HepG2 (cell line): ENCODE data around the gene FAM50A. TPM values are rescaled to one million over a fixed set of nuclear protein-coding genes. Genes with fewer than 3 reads are reported as not detected.

Experiments used
- BHLHE40 ChIP-seq: IDR thresholded peaks from 2 replicates; pipeline ENCODE4 v1.6.1; 2011; ENCODE audit warnings: low read length, improper control_type of control experiment
- DR1 ChIP-seq: sonication (generic); formaldehyde crosslinking; IDR thresholded peaks from 2 replicates; pipeline ENCODE4 v1.8.0; 2021; ENCODE audit warnings: mild to moderate bottlenecking, missing genetic modification reagents, inconsistent platforms
- HES4 ChIP-seq: sonication (generic); formaldehyde crosslinking; IDR thresholded peaks from 2 replicates; pipeline ENCODE4 v1.9.0; 2021; ENCODE audit warnings: mild to moderate bottlenecking, missing genetic modification reagents, borderline replicate concordance
- HINFP ChIP-seq: sonication (generic); formaldehyde crosslinking; IDR thresholded peaks from 2 replicates; pipeline ENCODE4 v1.4.0; 2020; ENCODE audit warnings: low read depth, mild to moderate bottlenecking, missing genetic modification reagents
- KDM3A ChIP-seq: IDR thresholded peaks from 2 replicates; pipeline ENCODE4 v1.6.1; 2018; ENCODE audit warnings: low read depth, missing compliant biosample characterization
- MAFF ChIP-seq: IDR thresholded peaks from 2 replicates; pipeline ENCODE4 v1.6.1; 2011; ENCODE audit warnings: low read depth, low read length, improper control_type of control experiment
- MED1 ChIP-seq: sonication (generic); formaldehyde crosslinking; IDR thresholded peaks from 2 replicates; pipeline ENCODE4 v1.4.0; 2020; ENCODE audit warnings: missing genetic modification reagents
- PRPF4 ChIP-seq: fragments of 200-400 bp; formaldehyde crosslinking; IDR thresholded peaks from 2 replicates; pipeline ENCODE4 v1.6.1; 2016; ENCODE audit warnings: low read length, low read depth; ENCODE audit not compliant: poor library complexity, severe bottlenecking
- SAP130 ChIP-seq: IDR thresholded peaks from 2 replicates; pipeline ENCODE4 v1.6.1; 2016; ENCODE audit warnings: low read depth
- SMAD1 ChIP-seq: sonication (generic); formaldehyde crosslinking; IDR thresholded peaks from 2 replicates; pipeline ENCODE4 v1.4.0; 2020; ENCODE audit warnings: missing genetic modification reagents, low read depth, mild to moderate bottlenecking, borderline replicate concordance
- SRF ChIP-seq: IDR thresholded peaks from 2 replicates; pipeline ENCODE4 v1.6.1; 2011; ENCODE audit warnings: mild to moderate bottlenecking, low read depth, low read length, moderate library complexity
- TCF12 ChIP-seq, 2 experiments: fragments of 450-650 bp in 1 of 2; sonication (generic) in 1 of 2; formaldehyde crosslinking in 1 of 2; IDR thresholded peaks; 2 replicates each; pipeline versions ENCODE4 v1.6.1 to v1.8.0; 2017 to 2022; ENCODE audit warnings: antibody characterized with exemption in 1 of 2, mild to moderate bottlenecking in 1 of 2, missing genetic modification reagents in 1 of 2, moderate library complexity in 1 of 2
- ZNF12 ChIP-seq: sonication (generic); formaldehyde crosslinking; IDR thresholded peaks from 2 replicates; pipeline ENCODE4 v1.5.0; 2020; ENCODE audit warnings: missing genetic modification reagents
- ZNF552 ChIP-seq: sonication (generic); formaldehyde crosslinking; IDR thresholded peaks from 2 replicates; pipeline ENCODE4 v1.9.0; 2022; ENCODE audit warnings: missing genetic modification reagents, mild to moderate bottlenecking, borderline replicate concordance
- polyA plus RNA-seq, 8 experiments: library from polyadenylated mRNA; depleted of rRNA in 3 of 8; stranded (reverse) in 7 of 8; unstranded in 1 of 8; fragments of >200 nt; fragmentation: Illumina TruSeq in 4 of 8; extraction: Trizol in 4 of 8; gene quantifications; 2 replicates each; pipeline versions ENCODE4 v1.2.1 to v1.2.3, GENCODE V29; 2011 to 2016; ENCODE audit warnings: low read depth in 4 of 8, missing spikeins in 1 of 8, mixed read lengths in 1 of 8; ENCODE audit not compliant: insufficient read depth in 1 of 8
- total RNA-seq, 5 experiments: library from RNA; depleted of rRNA; stranded (reverse); fragments of >200 nt; fragmentation: Illumina TruSeq; extraction: Trizol; gene quantifications; 2 replicates each; pipeline ENCODE4 v1.2.3, GENCODE V29; 2016; ENCODE audit warnings: low read depth in 1 of 5
- TF ChIP-seq, protein P1 (sequence below): sonication (generic); formaldehyde crosslinking; IDR thresholded peaks from 2 replicates; pipeline ENCODE4 v1.5.1; 2020; ENCODE audit warnings: mild to moderate bottlenecking, missing genetic modification reagents, borderline replicate concordance
- TF ChIP-seq, protein P2 (sequence below): sonication (generic); formaldehyde crosslinking; IDR thresholded peaks from 2 replicates; pipeline ENCODE4 v1.8.1; 2023; ENCODE audit warnings: missing genetic modification reagents, inconsistent platforms, borderline replicate concordance
- TF ChIP-seq, protein P3 (sequence below): IDR thresholded peaks from 2 replicates; pipeline ENCODE4 v1.6.1; 2016; ENCODE audit warnings: low read depth

Gene FAM50A
- total and polyA plus RNA-seq, 2 of the 13 experiments (the other 11 are each of a cell fraction or from before 2014, with no cell fraction given), result 30.7 to 40.7 TPM

- TF ChIP-seq, protein P1, sequence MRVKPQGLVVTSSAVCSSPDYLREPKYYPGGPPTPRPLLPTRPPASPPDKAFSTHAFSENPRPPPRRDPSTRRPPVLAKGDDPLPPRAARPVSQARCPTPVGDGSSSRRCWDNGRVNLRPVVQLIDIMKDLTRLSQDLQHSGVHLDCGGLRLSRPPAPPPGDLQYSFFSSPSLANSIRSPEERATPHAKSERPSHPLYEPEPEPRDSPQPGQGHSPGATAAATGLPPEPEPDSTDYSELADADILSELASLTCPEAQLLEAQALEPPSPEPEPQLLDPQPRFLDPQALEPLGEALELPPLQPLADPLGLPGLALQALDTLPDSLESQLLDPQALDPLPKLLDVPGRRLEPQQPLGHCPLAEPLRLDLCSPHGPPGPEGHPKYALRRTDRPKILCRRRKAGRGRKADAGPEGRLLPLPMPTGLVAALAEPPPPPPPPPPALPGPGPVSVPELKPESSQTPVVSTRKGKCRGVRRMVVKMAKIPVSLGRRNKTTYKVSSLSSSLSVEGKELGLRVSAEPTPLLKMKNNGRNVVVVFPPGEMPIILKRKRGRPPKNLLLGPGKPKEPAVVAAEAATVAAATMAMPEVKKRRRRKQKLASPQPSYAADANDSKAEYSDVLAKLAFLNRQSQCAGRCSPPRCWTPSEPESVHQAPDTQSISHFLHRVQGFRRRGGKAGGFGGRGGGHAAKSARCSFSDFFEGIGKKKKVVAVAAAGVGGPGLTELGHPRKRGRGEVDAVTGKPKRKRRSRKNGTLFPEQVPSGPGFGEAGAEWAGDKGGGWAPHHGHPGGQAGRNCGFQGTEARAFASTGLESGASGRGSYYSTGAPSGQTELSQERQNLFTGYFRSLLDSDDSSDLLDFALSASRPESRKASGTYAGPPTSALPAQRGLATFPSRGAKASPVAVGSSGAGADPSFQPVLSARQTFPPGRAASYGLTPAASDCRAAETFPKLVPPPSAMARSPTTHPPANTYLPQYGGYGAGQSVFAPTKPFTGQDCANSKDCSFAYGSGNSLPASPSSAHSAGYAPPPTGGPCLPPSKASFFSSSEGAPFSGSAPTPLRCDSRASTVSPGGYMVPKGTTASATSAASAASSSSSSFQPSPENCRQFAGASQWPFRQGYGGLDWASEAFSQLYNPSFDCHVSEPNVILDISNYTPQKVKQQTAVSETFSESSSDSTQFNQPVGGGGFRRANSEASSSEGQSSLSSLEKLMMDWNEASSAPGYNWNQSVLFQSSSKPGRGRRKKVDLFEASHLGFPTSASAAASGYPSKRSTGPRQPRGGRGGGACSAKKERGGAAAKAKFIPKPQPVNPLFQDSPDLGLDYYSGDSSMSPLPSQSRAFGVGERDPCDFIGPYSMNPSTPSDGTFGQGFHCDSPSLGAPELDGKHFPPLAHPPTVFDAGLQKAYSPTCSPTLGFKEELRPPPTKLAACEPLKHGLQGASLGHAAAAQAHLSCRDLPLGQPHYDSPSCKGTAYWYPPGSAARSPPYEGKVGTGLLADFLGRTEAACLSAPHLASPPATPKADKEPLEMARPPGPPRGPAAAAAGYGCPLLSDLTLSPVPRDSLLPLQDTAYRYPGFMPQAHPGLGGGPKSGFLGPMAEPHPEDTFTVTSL (CRISPR knock-in tag), result no peak
- TF ChIP-seq ZNF552 (CRISPR knock-in tag) (0 out of 2 replicates have a peak, but pooled peaks have one; percentile 1), PRPF4 (no peak), MAFF (no peak), DR1 (CRISPR knock-in tag) (no peak), SRF (no peak), HINFP (CRISPR knock-in tag) (no peak), MED1 (no peak; the same call in 1 of the 2 replicates), TCF12 (IDR thresholded peaks at IDR 0.05) (no peak), TCF12 (CRISPR knock-in tag; IDR thresholded peaks at IDR 0.05) (no peak), KDM3A (CRISPR knock-in tag) (no peak), HES4 (CRISPR knock-in tag) (peak; percentile 11; the same call in 1 of the 2 replicates), ZNF12 (CRISPR knock-in tag) (no peak), SMAD1 (CRISPR knock-in tag) (0 out of 2 replicates have a peak, but pooled peaks have one; percentile 12), SAP130 (CRISPR knock-in tag) (0 out of 2 replicates have a peak, but pooled peaks have one; percentile 34), BHLHE40 (peak; percentile 27; the same call in 1 of the 2 replicates)
- TF ChIP-seq, protein P2, sequence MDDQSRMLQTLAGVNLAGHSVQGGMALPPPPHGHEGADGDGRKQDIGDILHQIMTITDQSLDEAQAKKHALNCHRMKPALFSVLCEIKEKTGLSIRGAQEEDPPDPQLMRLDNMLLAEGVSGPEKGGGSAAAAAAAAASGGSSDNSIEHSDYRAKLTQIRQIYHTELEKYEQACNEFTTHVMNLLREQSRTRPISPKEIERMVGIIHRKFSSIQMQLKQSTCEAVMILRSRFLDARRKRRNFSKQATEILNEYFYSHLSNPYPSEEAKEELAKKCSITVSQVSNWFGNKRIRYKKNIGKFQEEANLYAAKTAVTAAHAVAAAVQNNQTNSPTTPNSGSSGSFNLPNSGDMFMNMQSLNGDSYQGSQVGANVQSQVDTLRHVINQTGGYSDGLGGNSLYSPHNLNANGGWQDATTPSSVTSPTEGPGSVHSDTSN, result no peak
- TF ChIP-seq, protein P3, sequence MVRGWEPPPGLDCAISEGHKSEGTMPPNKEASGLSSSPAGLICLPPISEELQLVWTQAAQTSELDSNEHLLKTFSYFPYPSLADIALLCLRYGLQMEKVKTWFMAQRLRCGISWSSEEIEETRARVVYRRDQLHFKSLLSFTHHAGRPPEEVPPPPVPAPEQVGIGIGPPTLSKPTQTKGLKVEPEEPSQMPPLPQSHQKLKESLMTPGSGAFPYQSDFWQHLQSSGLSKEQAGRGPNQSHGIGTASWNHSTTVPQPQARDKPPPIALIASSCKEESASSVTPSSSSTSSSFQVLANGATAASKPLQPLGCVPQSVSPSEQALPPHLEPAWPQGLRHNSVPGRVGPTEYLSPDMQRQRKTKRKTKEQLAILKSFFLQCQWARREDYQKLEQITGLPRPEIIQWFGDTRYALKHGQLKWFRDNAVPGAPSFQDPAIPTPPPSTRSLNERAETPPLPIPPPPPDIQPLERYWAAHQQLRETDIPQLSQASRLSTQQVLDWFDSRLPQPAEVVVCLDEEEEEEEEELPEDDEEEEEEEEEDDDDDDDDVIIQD (CRISPR knock-in tag), result no peak
Observed at GRCh38 chrX:154398668-154399526, 45.0 kb upstream of the FAM50A start (continued).
